IMR-90 (cell line): ENCODE results near the gene CHST2. TPM values are rescaled to one million over a fixed set of nuclear protein-coding genes. Genes with fewer than 3 reads are reported as not detected.
"Not testable (repeated sequence)": the region's sequence is repeated elsewhere in the genome, so short reads cannot be mapped to it uniquely, and the experiment has no call there.

Experiments
- ATAC-seq: fragments of 200-7000 bp; cut with Tn5 transposase; 2 replicates; pipeline ENCODE4 v1.9.1; 2020; ENCODE audit warnings: low read depth, mild to moderate bottlenecking, moderate library complexity
- BruUV-seq: library from RNA; stranded (reverse); fragments of 400-500 nt; replicated peaks from 2 replicates; lab custom pipeline; 2021; lab: Mats Ljungman, UMichigan
- CTCF ChIA-PET: fragments of 300-600 bp; formaldehyde crosslinking; extraction: SDS; loops from one replicate; lab custom pipeline; 2021; ENCODE audit warnings: antibody characterized with exemption; lab: Yijun Ruan, JAX
- POLR2A ChIA-PET: fragments of 300-600 bp; sonication (Branson Sonifier 250); formaldehyde crosslinking; loops from one replicate; lab custom pipeline; 2022; ENCODE audit warnings: antibody characterized with exemption; ENCODE audit not compliant: unreplicated experiment; lab: Charles Lee
- DNase-seq: peaks from one replicate; pipeline ENCODE4 v3.0.0; 2013
- H2AFZ ChIP-seq: replicated peaks from 2 replicates; pipeline ENCODE3; 2013; ENCODE audit warnings: low read length, mild to moderate bottlenecking; ENCODE audit not compliant: poor library complexity
- H2AK5ac ChIP-seq: 2 replicates; pipeline ENCODE4 v1.6.1; 2013; ENCODE audit warnings: low read depth, low read length, inconsistent platforms
- H2AK9ac ChIP-seq: replicated peaks from 2 replicates; pipeline ENCODE3; 2013; ENCODE audit warnings: mild to moderate bottlenecking, low read depth, low read length, moderate library complexity; ENCODE audit not compliant: poor library complexity
- H2BK120ac ChIP-seq: 2 replicates; pipeline ENCODE4 v1.6.1; 2013; ENCODE audit warnings: low read depth, low read length, inconsistent platforms
- H2BK15ac ChIP-seq: 3 replicates; pipeline ENCODE4 v1.6.1; 2013; ENCODE audit warnings: low read depth, low read length, inconsistent platforms
- H2BK20ac ChIP-seq: 2 replicates; pipeline ENCODE4 v1.6.1; 2013; ENCODE audit warnings: low read depth, mild to moderate bottlenecking, inconsistent platforms, low read length, moderate library complexity
- H2BK5ac ChIP-seq: 2 replicates; pipeline ENCODE4 v1.6.1; 2013; ENCODE audit warnings: mild to moderate bottlenecking, low read depth, low read length, inconsistent platforms; ENCODE audit not compliant: poor library complexity, severe bottlenecking
- H3K14ac ChIP-seq: replicated peaks from 2 replicates; pipeline ENCODE4 v1.6.1; 2013; ENCODE audit warnings: low read depth, low read length, inconsistent platforms
- H3K18ac ChIP-seq: 2 replicates; pipeline ENCODE4 v1.6.1; 2013; ENCODE audit warnings: low read depth, low read length, control low read depth
- H3K23ac ChIP-seq: 2 replicates; pipeline ENCODE4 v1.6.1; 2013; ENCODE audit warnings: low read depth, low read length, inconsistent platforms
- H3K27ac ChIP-seq: 2 replicates; pipeline ENCODE4 v1.5.1; 2013; ENCODE audit warnings: mild to moderate bottlenecking, control low read depth, low read length; ENCODE audit not compliant: insufficient read depth
- H3K27me3 ChIP-seq: 2 replicates; pipeline ENCODE4 v1.6.1; 2013; ENCODE audit warnings: low read length; ENCODE audit not compliant: control insufficient read depth, insufficient read depth
- H3K36me3 ChIP-seq: 2 replicates; pipeline ENCODE4 v1.6.1; 2013; ENCODE audit warnings: low read length, mixed read lengths; ENCODE audit not compliant: control insufficient read depth, insufficient read depth
- H3K4ac ChIP-seq: 2 replicates; pipeline ENCODE4 v1.6.1; 2013; ENCODE audit warnings: low read depth, low read length, inconsistent platforms
- H3K4me1 ChIP-seq: 2 replicates; pipeline ENCODE4 v1.6.1; 2013; ENCODE audit warnings: low read length, mixed read lengths; ENCODE audit not compliant: control insufficient read depth, insufficient read depth
- H3K4me2 ChIP-seq: 2 replicates; pipeline ENCODE4 v1.6.1; 2013; ENCODE audit warnings: low read depth, mild to moderate bottlenecking, control low read depth, low read length, moderate library complexity
- H3K4me3 ChIP-seq: 2 replicates; pipeline ENCODE4 v1.5.1; 2013; ENCODE audit warnings: low read depth, mild to moderate bottlenecking, control low read depth, low read length, moderate library complexity; ENCODE audit not compliant: insufficient read depth
- H3K56ac ChIP-seq: 2 replicates; pipeline ENCODE4 v1.6.1; 2013; ENCODE audit warnings: low read length, inconsistent platforms; ENCODE audit not compliant: insufficient read depth; ENCODE audit errors: extremely low read depth
- H3K79me1 ChIP-seq, 2 experiments: 2 replicates each; pipeline ENCODE4 v1.6.1; 2013; ENCODE audit warnings: low read length in 2 of 2, inconsistent platforms in 1 of 2, low read depth in 1 of 2
- H3K9ac ChIP-seq: 2 replicates; pipeline ENCODE4 v1.6.1; 2013; ENCODE audit warnings: low read depth, low read length, control low read depth
- H3K9me1 ChIP-seq: 2 replicates; pipeline ENCODE4 v1.6.1; 2013; ENCODE audit warnings: low read length, inconsistent platforms; ENCODE audit not compliant: insufficient read depth
- H3K9me3 ChIP-seq: 2 replicates; pipeline ENCODE4 v1.6.1; 2013; ENCODE audit warnings: low read length; ENCODE audit not compliant: control insufficient read depth, insufficient read depth
- H4K20me1 ChIP-seq: 2 replicates; pipeline ENCODE4 v1.6.1; 2013; ENCODE audit warnings: low read length, inconsistent platforms; ENCODE audit not compliant: insufficient read depth
- H4K5ac ChIP-seq: 2 replicates; pipeline ENCODE4 v1.6.1; 2013; ENCODE audit warnings: mild to moderate bottlenecking, low read depth, low read length, control low read depth
- H4K8ac ChIP-seq, 2 experiments: 2 replicates each; pipeline ENCODE4 v1.6.1; 2013; ENCODE audit warnings: low read depth in 2 of 2, low read length in 2 of 2, control low read depth in 1 of 2, inconsistent platforms in 1 of 2
- H4K91ac ChIP-seq: 2 replicates; pipeline ENCODE4 v1.6.1; 2013; ENCODE audit warnings: low read depth, low read length, inconsistent platforms; ENCODE audit not compliant: insufficient read depth
- WGBS, 2 experiments: methylation state at CpG; one replicate each; pipeline versions ENCODE4 v1.1.5 to v1.1.7; 2013; ENCODE audit warnings: missing lambda C conversion rate in 2 of 2; ENCODE audit not compliant: insufficient read length in 1 of 2; ENCODE audit errors: extremely low coverage in 2 of 2; 5-methylcytosine and 5-hydroxymethylcytosine counted together
- dilution Hi-C: fragments of 300-500 bp; cut with HindIII; formaldehyde crosslinking; loops from one replicate; pipeline ENCODE4 v1.14.3; 2018; ENCODE audit warnings: low sequenced_read_pairs; ENCODE audit not compliant: unreplicated experiment
- in situ Hi-C: fragments of 300-500 bp; cut with MboI; formaldehyde crosslinking; loops from 3 replicates; pipeline ENCODE4 v1.14.3; 2019; ENCODE audit warnings: low sequenced_read_pairs, inconsistent platforms, mixed read lengths
- intact Hi-C: fragments of 100-400 bp; cut with micrococcal nuclease; formaldehyde crosslinking; loops from 2 replicates; pipeline ENCODE4 v1.10.0; 2022
- polyA plus RNA-seq, 3 experiments: library from polyadenylated mRNA; depleted of rRNA; stranded (reverse); fragments of >200 nt; gene quantifications; 2 replicates each; pipeline ENCODE4 v1.2.3, GENCODE V29; 2012; ENCODE audit warnings: low replicate concordance in 1 of 3
- total RNA-seq: library from RNA; depleted of rRNA; stranded (reverse); fragments of >200 nt; gene quantifications from 2 replicates; pipeline ENCODE4 v1.2.3, GENCODE V29; 2012

Gene CHST2
- total and polyA plus RNA-seq, 2 of the 4 experiments (the other 2 are of a cell fraction), result 0.90 to 1.4 TPM

DNA sequence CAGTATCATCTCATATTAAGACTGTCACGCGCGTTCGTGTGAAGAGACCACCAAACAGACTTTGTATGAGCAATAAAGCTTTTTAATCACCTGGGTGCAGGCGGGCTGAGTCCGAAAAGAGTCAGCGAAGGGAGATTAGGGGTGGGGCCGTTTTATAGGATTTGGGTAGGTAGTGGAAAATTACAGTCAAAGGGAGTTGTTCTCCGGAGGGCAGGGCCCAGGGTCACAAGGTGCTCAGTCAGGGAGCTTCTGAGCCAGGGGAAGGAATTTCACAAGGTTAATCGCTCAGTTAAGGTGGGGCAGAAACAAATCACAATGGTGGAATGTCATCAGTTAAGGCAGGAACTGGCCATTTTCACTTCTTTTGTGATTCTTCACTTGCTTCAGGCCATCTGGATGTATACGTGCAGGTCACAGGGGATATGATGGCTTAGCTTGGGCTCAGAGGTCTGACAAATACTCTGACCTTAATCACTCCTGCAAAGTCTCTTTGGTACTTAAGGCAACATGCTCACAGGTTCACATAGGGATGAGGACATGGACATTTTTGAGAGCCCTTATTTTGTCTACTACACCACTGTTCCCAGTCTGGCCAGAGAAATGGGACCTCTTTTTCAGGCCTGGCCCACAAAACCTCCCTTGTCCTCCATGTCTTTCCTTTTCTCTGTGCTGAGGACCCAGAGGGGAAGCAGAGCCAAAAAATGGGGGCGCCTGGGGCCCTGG lies 47.1 kb upstream of the CHST2 start:
- not testable (repeated sequence) for H4K20me1 ChIP-seq

DNA sequence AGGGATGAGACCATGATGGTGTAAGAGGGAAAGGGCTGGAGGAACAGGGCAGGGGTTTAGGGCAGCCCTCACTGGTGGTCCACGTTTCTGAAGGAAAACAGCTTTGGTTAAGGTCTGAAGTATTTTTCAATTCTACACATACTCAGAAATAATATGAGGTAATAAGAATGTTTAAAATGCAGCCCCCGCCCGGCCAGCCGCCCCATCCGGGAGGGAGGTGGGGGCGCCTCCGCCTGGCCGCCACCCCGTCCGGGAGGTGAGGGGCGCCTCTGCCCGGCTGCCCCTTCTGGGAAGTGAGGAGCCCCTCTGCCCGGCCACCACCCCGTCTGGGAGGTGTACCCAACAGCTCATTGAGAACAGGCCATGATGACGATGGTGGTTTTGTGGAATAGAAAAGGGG lies 46.0 kb upstream of the CHST2 start:
- no CpG with 5 or more reads among the region's 15 CpGs for whole genome bisulfite sequencing, 2 experiments
- H3K56ac ChIP-seq, H3K9me3 ChIP-seq, H2BK15ac ChIP-seq, H2BK5ac ChIP-seq, ATAC-seq, DNase-seq, H4K8ac ChIP-seq, BruUV-seq, POLR2A ChIA-PET, H4K5ac ChIP-seq, H3K4me2 ChIP-seq, H3K9me1 ChIP-seq, in situ Hi-C loops, H4K91ac ChIP-seq, H3K23ac ChIP-seq, H2AK5ac ChIP-seq, H3K36me3 ChIP-seq, H2AFZ ChIP-seq, H3K4me1 ChIP-seq, H3K4ac ChIP-seq, H3K27ac ChIP-seq, H3K79me1 ChIP-seq, dilution Hi-C loops, H2BK20ac ChIP-seq, H3K27me3 ChIP-seq, H2BK120ac ChIP-seq, H3K14ac ChIP-seq, H3K4me3 ChIP-seq, H3K9ac ChIP-seq, H4K20me1 ChIP-seq, H3K18ac ChIP-seq, H2AK9ac ChIP-seq, CTCF ChIA-PET: not testable (repeated sequence)
- intact Hi-C loops, result loop anchor here (5.0 kb wide), 1 partner anchor 599 kb away; no protein-coding TSS in a partner anchor

More for the DNA sequence above, 47.1 kb upstream of the CHST2 start:
- H3K4ac ChIP-seq, H4K8ac ChIP-seq, H3K79me1 ChIP-seq, H3K27ac ChIP-seq, H2BK20ac ChIP-seq, H2BK120ac ChIP-seq, H3K56ac ChIP-seq, DNase-seq, H3K4me3 ChIP-seq, POLR2A ChIA-PET, dilution Hi-C loops, in situ Hi-C loops, H4K91ac ChIP-seq, H3K23ac ChIP-seq, H3K9me3 ChIP-seq, H3K36me3 ChIP-seq, H3K9ac ChIP-seq, ATAC-seq, H3K18ac ChIP-seq, H2AK5ac ChIP-seq, H2AK9ac ChIP-seq, H4K5ac ChIP-seq, BruUV-seq, H2BK15ac ChIP-seq, H3K14ac ChIP-seq, H3K4me1 ChIP-seq, H3K9me1 ChIP-seq, H2AFZ ChIP-seq, H3K4me2 ChIP-seq, H2BK5ac ChIP-seq, H3K27me3 ChIP-seq: not testable (repeated sequence)
- WGBS, 2 experiments, result no CpG with 5 or more reads among the region's 12 CpGs
- CTCF ChIA-PET, result interaction anchor here (0.8 kb wide), 1 partner anchor 106 kb away, joined by 4 read pairs; no protein-coding TSS in a partner anchor
- intact Hi-C loops, result loop anchor here (5.0 kb wide), 1 partner anchor 600 kb away; no protein-coding TSS in a partner anchor
